Lower leg skin (tissue), 3 donors: Measurements from ENCODE around the gene RAB7A.

ENCODE experiments used
- POLR2A ChIP-seq, 2 donors: fragments of 450-650 bp; IDR thresholded peaks; one replicate each; pipeline ENCODE4 v1.6.1; 2016 to 2017; ENCODE audit warnings: antibody characterized with exemption in 2 of 2, mild to moderate bottlenecking in 1 of 2, moderate library complexity in 1 of 2
- TF ChIP-seq, protein P1 (sequence below), 3 donors: fragments of 450-650 bp; IDR thresholded peaks; one replicate each; pipeline ENCODE4 v1.5.1; 2016; ENCODE audit warnings: antibody characterized with exemption in 3 of 3, mild to moderate bottlenecking in 3 of 3, moderate library complexity in 2 of 3

DNA sequence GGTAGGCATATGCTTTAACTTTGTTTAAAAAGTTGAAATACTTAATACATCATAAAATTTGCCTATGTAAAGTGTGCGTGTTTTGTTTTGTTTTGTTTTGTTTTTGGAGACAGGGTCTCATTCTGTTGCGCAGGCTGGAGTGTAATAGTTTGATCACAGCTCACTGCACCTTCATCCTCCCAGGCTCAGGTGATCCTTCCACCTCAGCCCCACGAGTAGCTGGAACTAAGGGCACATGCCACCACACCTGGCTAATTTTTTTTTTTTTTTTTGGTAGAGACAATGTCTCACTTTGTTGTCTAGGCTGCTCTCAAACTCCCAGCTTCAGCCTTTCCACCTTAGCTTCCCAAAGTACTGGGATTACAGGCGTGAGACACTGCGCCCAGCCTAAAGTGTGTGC, 42.5 kb downstream of the RAB7A start:
- TF ChIP-seq POLR2A (IDR thresholded peaks at IDR 0.05), result no peak
- TF ChIP-seq, protein P1, sequence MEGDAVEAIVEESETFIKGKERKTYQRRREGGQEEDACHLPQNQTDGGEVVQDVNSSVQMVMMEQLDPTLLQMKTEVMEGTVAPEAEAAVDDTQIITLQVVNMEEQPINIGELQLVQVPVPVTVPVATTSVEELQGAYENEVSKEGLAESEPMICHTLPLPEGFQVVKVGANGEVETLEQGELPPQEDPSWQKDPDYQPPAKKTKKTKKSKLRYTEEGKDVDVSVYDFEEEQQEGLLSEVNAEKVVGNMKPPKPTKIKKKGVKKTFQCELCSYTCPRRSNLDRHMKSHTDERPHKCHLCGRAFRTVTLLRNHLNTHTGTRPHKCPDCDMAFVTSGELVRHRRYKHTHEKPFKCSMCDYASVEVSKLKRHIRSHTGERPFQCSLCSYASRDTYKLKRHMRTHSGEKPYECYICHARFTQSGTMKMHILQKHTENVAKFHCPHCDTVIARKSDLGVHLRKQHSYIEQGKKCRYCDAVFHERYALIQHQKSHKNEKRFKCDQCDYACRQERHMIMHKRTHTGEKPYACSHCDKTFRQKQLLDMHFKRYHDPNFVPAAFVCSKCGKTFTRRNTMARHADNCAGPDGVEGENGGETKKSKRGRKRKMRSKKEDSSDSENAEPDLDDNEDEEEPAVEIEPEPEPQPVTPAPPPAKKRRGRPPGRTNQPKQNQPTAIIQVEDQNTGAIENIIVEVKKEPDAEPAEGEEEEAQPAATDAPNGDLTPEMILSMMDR (IDR thresholded peaks at IDR 0.05), result no peak
